ENCODE measurements around the gene NFYB. TPM values are rescaled to one million over a fixed set of nuclear protein-coding genes. Genes with fewer than 3 reads are reported as not detected.

Gene NFYB
- total and polyA plus RNA-seq, 2 donors (not counting 1 experiment from before 2014, with no cell fraction given), result 11.7 to 27.2 TPM

DNA sequence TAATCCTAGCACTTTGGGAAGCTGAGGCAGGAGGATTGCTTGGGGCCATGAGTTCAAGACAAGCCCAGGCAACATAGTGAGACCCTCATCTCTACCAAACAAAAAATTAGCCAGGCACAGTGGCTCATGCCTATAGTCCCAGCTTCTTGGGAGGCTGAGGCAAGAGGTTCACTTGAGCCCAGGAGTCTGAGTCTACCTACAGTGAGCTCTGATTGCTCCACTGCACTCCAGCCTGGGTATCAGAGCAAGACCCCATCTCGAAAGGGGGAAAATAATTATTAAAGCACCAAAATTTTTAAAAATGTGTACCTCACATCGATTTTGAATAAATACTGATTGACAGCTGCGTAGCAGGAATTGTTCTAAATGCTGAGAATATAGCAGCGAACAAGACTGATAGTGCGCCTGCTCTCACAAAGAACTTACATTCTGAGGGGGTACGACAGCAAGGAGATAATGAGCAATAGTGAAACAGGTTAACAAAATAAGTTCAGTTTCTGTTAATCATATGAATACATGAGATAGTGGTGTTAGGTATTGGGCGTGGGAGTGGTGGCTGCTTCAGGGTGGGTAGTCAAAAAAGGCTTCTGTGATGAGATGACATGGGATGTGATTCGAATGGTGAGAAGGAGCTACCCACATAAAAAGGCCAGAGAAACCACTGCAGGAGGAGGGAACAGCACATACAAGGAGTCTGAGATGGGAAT lies 54.1 kb downstream of the NFYB start:
- H3K27ac Mint-ChIP-seq, result no peak overlapping the region
- H3K27me3 Mint-ChIP-seq, result no peaks in the 10 kb centered on the region
- ATAC-seq (ENCODE audit: low read depth) (no peak), DNase-seq (no peak)
- Histone ChIP-seq H3K4me3 (ENCODE audit: control extremely low read depth in 1 of 5, extremely low read depth in 1 of 5, insufficient read depth in 1 of 5, low read depth in 2 of 5, low read length in 4 of 5) (no peak overlapping the region), H4K20me1 (ENCODE audit: control insufficient read depth, insufficient read depth, low read length, poor library complexity, severe bottlenecking) (no peaks in the 10 kb centered on the region), H3K79me2 (ENCODE audit: control insufficient read depth, insufficient read depth, low read length) (no peaks in the 10 kb centered on the region), H3K27ac (ENCODE audit: low read length in 2 of 2) (no peak overlapping the region), H3K9ac (ENCODE audit: low read length) (no peak overlapping the region), H3K27me3 (replicated peaks in 1 of 4; ENCODE audit: control extremely low read depth in 1 of 4, control insufficient read depth in 3 of 4, insufficient read depth in 4 of 4, low read length in 3 of 4) (no peaks in the 10 kb centered on the region), H3K4me2 (replicated peaks; ENCODE audit: low read depth, low read length, poor library complexity, severe bottlenecking) (no peak overlapping the region), H2AFZ (ENCODE audit: insufficient read depth, low read depth, low read length, poor library complexity, severe bottlenecking) (no peak overlapping the region), H3K4me1 (ENCODE audit: control insufficient read depth in 2 of 2, insufficient read depth in 2 of 2, low read length in 2 of 2) (no peaks in the 10 kb centered on the region), H3K9me3 (ENCODE audit: control extremely low read depth in 1 of 3, control insufficient read depth in 2 of 3, insufficient read depth in 1 of 3, low read length in 2 of 3) (no peaks in the 10 kb centered on the region), H3K36me3 (replicated peaks in 1 of 2; ENCODE audit: control extremely low read depth in 1 of 2, control insufficient read depth in 1 of 2, extremely low read depth in 1 of 2, insufficient read depth in 2 of 2, low read length in 1 of 2) (peaks cover 24 to 49% of the 10 kb centered on the region in 2 experiments)
- TF ChIP-seq, protein P1, sequence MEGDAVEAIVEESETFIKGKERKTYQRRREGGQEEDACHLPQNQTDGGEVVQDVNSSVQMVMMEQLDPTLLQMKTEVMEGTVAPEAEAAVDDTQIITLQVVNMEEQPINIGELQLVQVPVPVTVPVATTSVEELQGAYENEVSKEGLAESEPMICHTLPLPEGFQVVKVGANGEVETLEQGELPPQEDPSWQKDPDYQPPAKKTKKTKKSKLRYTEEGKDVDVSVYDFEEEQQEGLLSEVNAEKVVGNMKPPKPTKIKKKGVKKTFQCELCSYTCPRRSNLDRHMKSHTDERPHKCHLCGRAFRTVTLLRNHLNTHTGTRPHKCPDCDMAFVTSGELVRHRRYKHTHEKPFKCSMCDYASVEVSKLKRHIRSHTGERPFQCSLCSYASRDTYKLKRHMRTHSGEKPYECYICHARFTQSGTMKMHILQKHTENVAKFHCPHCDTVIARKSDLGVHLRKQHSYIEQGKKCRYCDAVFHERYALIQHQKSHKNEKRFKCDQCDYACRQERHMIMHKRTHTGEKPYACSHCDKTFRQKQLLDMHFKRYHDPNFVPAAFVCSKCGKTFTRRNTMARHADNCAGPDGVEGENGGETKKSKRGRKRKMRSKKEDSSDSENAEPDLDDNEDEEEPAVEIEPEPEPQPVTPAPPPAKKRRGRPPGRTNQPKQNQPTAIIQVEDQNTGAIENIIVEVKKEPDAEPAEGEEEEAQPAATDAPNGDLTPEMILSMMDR (IDR thresholded peaks at IDR 0.05), result no peak
- 71% methylated on average over 6 of the region's 8 CpGs for WGBS (ENCODE audit: insufficient coverage)
- ChIA-PET CTCF (no interaction called here), POLR2A (no interaction called here)
- intact Hi-C loops (cut with micrococcal nuclease), result no loop called here
- no peaks in the 10 kb centered on the region for H3K9me3 Mint-ChIP-seq (ENCODE audit: insufficient read depth)
- H3K4me1 Mint-ChIP-seq, result no peaks in the 10 kb centered on the region
- H3K4me3 Mint-ChIP-seq, result no peak overlapping the region

DNA sequence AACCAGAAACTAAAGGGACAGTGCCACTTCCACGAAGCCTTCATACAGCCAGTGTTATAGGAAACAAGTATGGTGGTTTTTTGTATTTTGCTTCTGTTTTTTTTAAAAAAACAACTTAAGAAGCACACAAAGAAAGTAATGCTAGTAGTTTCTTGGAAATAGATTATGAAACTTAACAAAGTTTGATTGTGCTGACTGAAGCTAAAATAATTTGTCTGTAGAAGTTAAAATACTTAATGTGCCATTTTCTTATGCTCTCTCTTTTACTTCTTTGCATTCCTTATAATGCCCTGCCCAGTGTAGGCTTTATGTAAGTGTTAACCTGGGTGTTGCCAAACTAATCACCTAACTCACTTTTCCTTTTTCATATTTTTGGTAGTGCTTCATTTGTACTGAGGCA lies 57.2 kb downstream of the NFYB start:
- TF ChIP-seq EZH2 (IDR thresholded peaks at IDR 0.05; ENCODE audit: borderline replicate concordance, insufficient read depth, low read depth, low read length, poor library complexity, severe bottlenecking), result no peak
- TF ChIP-seq, protein P1 (IDR thresholded peaks at IDR 0.05), result no peak
- Mint-ChIP-seq H3K4me1 (peaks cover 2% of the 10 kb centered on the region), H3K4me3 (no peak overlapping the region), H3K27me3 (no peaks in the 10 kb centered on the region), H3K9me3 (ENCODE audit: insufficient read depth) (no peaks in the 10 kb centered on the region), H3K27ac (no peak overlapping the region)
- intact Hi-C loops (cut with micrococcal nuclease), result no loop called here
- Histone ChIP-seq H2AFZ (ENCODE audit: insufficient read depth, low read depth, low read length, poor library complexity, severe bottlenecking) (no peak overlapping the region), H3K4me2 (replicated peaks; ENCODE audit: low read depth, low read length, poor library complexity, severe bottlenecking) (no peak overlapping the region), H4K20me1 (ENCODE audit: control insufficient read depth, insufficient read depth, low read length, poor library complexity, severe bottlenecking) (no peaks in the 10 kb centered on the region), H3K9ac (ENCODE audit: low read length) (no peak overlapping the region), H3K36me3 (replicated peaks in 1 of 2; ENCODE audit: control extremely low read depth in 1 of 2, control insufficient read depth in 1 of 2, extremely low read depth in 1 of 2, insufficient read depth in 2 of 2, low read length in 1 of 2) (peaks cover 15 to 33% of the 10 kb centered on the region in 2 experiments), H3K27me3 (replicated peaks in 1 of 4; ENCODE audit: control extremely low read depth in 1 of 4, control insufficient read depth in 3 of 4, insufficient read depth in 4 of 4, low read length in 3 of 4) (no peaks in the 10 kb centered on the region), H3K4me3 (ENCODE audit: control extremely low read depth in 1 of 5, extremely low read depth in 1 of 5, insufficient read depth in 1 of 5, low read depth in 2 of 5, low read length in 4 of 5) (no peak overlapping the region), H3K4me1 (ENCODE audit: control insufficient read depth in 2 of 2, insufficient read depth in 2 of 2, low read length in 2 of 2) (no peaks in the 10 kb centered on the region), H3K27ac (ENCODE audit: low read length in 2 of 2) (no peak overlapping the region), H3K9me3 (ENCODE audit: control extremely low read depth in 1 of 3, control insufficient read depth in 2 of 3, insufficient read depth in 1 of 3, low read length in 2 of 3) (no peaks in the 10 kb centered on the region), H3K79me2 (ENCODE audit: control insufficient read depth, insufficient read depth, low read length) (peaks cover 14% of the 10 kb centered on the region)
- WGBS (ENCODE audit: insufficient coverage), result no CpG with 5 or more reads among the region's 1 CpG
- ATAC-seq (ENCODE audit: low read depth) (no peak), DNase-seq (no peak)
- CTCF ChIA-PET, result interaction anchor here (0.5 kb wide), 1 partner anchor 1059 kb away, joined by 3 read pairs; no protein-coding TSS in a partner anchor
- POLR2A ChIA-PET, result no interaction called here

All from B cell (primary cell).